ENCODE results near the gene SLC25A42.
"Not testable (repeated sequence)": the region's sequence is repeated elsewhere in the genome, so short reads cannot be mapped to it uniquely, and the experiment has no call there.

The SLC25A42 gene

GRCh38 chr19:19063183-19064097 is at the start of gene SLC25A42:
Gene SLC25A42, plus strand, starts transcription at chr19:19063994. Its CDS starts 32,131 bp downstream, at chr19:19096125.
- in situ Hi-C loops (cut with MboI; ENCODE audit: low sequenced_read_pairs): no loop called here

- in situ Hi-C loops (cut with MboI; ENCODE audit: low sequenced_read_pairs): no loop called here
These were observed 42.7 kb upstream of the SLC25A42 start for GRCh38 chr19:19021115-19021514.

GRCh38 chr19:19022380-19022961 is 41.3 kb upstream of the SLC25A42 start:
- in situ Hi-C loops (cut with MboI; ENCODE audit: low sequenced_read_pairs): no loop called here

DNA sequence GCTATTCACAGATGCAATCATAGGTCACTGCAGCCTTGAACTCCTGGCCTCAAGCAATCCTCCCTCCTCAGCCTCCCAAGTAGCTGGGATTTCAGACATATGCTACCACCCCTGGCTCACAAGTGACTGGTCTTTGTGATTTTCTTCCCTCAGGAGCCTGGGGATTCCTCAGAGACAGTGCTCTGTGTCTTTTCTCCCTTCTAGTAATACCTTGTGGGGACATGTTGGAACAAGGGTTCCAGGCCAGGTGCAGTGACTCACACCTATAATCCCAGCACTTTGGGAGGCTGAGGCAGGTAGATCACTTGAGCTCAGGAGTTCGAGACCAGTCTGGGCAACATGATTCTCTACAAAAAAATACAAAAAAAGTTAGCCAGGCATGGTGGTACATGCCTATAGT is 40.4 kb upstream of the SLC25A42 start:
- in situ Hi-C loops (cut with MboI; ENCODE audit: low sequenced_read_pairs): not testable (repeated sequence)

DNA sequence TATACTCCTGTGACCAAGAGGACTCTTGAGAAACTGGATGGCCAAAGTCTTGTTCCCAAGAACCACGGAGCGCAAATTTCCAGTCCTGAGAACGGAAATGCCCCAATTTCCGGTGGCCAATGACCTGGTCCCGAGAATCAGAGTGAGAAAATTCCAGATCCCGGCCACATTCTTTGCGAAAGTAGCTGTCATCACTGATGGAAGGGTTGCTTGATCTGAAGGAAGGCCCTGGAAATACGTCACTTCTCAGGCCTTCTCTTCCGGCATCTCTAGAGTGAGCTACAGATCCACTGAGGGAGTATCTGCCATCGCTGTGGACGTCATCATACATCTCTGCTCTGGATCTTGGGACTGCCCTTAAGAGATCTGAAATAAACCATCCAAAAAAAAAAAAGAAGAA is 37.9 kb upstream of the SLC25A42 start:
- in situ Hi-C loops (cut with MboI; ENCODE audit: low sequenced_read_pairs): no loop called here

GRCh38 chr19:19026299-19026971 is 37.4 kb upstream of the SLC25A42 start:
- in situ Hi-C loops (cut with MboI; ENCODE audit: low sequenced_read_pairs): no loop called here

GRCh38 chr19:19027228-19027627 is 36.6 kb upstream of the SLC25A42 start:
- in situ Hi-C loops (cut with MboI; ENCODE audit: low sequenced_read_pairs): no loop called here

DNA sequence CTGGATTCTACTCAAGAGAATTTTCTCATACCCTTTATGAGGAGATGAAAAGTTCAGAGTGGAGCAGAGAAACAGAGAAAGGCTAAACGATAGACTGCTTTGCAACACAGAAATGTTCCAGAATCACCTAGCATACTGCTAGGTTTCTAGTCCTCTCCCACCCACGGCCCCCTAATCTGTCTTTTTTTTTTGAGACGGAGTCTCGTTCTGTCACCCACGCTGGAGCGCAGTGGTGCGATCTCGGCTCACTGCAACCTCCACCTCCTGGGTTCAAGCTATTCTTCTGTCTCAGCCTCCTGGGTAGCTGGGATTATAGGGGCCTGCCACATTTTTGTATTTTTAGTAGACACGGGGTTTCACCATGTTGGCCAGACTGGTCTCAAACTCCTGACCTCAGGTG is 35.3 kb upstream of the SLC25A42 start:
- in situ Hi-C loops (cut with MboI; ENCODE audit: low sequenced_read_pairs): no loop called here

- in situ Hi-C loops (cut with MboI; ENCODE audit: low sequenced_read_pairs): no loop called here
These were observed 31.9 kb upstream of the SLC25A42 start for GRCh38 chr19:19031891-19032290.

- in situ Hi-C loops (cut with MboI; ENCODE audit: low sequenced_read_pairs): no loop called here
These were observed 31.2 kb upstream of the SLC25A42 start for GRCh38 chr19:19032420-19033175.

- in situ Hi-C loops (cut with MboI; ENCODE audit: low sequenced_read_pairs): no loop called here
These were observed 30.7 kb upstream of the SLC25A42 start for GRCh38 chr19:19033176-19033425.

- in situ Hi-C loops (cut with MboI; ENCODE audit: low sequenced_read_pairs): no loop called here
These were observed 30.2 kb upstream of the SLC25A42 start, which contains the start of the genes ARMC6 and SUGP2 for GRCh38 chr19:19033426-19034203. Gene ARMC6, plus strand, starts transcription at chr19:19033603. Its CDS starts 607 bp downstream, at chr19:19034210. Gene SUGP2, minus strand, starts transcription at chr19:19033517. Its CDS starts 2,446 bp downstream, at chr19:19031071.

DNA sequence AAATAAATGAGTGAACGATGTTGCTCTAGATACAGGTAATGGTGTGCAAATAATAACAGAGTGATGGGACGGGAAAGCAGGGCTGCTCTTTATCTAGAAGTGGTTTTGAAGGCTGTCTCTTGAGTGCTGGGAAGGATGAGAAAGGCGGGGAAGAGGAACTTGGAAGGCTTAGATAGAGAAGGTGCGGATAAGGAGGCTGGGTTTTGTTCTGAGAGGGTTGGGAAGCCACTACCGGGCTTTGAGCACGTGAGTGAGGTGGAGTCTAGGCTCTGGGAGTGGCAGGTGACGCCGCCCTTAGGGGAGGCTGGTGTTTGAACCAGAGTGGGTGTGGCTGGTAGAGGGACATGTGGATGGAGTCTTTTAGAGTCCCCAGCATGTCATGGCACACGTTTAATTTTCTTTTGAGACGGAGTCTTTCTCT is 29.6 kb upstream of the SLC25A42 start:
- in situ Hi-C loops (cut with MboI; ENCODE audit: low sequenced_read_pairs): no loop called here

DNA sequence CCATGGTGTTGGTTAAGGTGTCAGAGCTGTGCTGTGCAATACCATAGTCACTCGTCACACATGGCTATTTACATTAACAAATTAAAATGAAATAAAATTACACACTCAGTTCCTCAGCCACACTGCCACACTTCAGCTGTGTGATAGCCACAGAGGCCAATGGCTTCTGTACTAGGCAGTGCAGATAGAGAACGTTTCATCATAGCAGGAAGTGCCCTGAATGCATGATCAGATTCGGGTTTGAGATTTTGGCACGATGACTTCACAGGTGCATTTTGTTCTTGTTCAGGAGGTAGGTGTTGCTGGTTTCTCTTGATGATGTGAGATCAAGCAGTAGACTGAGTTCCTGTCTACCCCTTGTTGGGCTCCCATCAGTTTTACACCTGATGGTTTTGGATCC is 23.9 kb upstream of the SLC25A42 start:
- in situ Hi-C loops (cut with MboI; ENCODE audit: low sequenced_read_pairs): no loop called here

DNA sequence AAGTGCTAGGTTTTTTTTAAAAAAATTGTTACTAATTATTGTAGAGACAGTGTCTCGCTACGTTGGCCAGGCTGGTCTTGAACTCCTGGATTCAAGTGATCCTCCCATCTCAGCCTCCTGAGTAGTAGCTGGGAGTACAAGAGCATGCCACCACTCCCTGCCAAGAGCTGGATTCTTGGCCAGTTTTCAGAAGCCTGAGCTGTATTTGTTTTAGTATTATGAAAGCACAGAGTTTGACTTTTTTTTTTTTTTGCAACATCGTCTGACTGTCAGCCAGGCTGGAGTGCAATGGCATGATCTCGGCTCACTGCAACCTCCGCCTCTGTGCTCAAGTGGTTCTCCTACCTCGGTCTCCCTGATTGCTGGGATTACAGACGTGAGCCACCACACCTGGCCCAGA is 23.4 kb upstream of the SLC25A42 start:
- in situ Hi-C loops (cut with MboI; ENCODE audit: low sequenced_read_pairs): no loop called here

DNA sequence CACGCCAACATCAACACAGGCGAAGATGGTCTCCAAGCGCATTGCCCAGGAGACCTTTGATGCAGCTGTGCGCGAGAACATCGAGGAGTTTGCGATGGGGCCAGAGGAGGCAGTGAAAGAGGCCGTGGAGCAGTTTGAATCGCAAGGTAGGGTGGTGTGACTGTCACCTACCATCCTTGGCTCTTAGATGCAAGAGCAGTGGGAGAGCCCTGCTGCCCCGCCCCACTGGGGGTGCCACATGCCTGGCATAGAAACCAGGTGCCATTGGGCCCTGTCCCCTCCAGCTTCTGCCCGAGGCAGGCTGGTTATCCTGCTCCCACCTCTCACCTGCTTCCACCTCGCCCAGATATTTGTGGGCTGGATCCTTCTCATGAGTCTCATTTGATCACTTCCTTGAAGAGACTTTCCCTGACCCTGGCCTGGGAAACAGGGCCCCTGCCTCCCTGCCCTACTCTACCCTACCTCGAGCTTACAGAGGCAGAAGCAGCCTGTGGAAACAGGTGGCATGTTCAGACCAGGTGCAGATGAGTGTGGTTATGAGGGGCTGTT is 21.0 kb upstream of the SLC25A42 start:
- in situ Hi-C loops (cut with MboI; ENCODE audit: low sequenced_read_pairs): no loop called here

DNA sequence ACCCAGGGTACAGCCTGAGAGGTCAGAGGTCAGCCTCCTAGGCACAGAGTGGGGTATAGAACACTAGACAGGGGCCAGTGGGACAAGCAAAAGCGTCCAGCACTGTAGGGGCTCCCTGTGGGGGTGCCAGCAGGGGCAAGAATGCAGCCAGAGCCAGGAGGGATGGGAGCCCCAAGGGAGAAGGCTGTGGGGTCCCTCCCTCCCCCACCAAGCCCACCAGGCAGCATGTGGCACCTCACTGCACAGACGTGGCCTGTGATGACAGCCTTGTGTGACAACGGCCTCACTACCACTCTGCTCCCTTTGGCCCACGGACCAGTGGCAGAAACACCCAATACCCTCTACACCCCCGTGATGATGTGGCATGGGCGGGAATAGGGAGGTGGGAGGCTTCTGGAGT is 20.3 kb upstream of the SLC25A42 start:
- in situ Hi-C loops (cut with MboI; ENCODE audit: low sequenced_read_pairs): no loop called here

- in situ Hi-C loops (cut with MboI; ENCODE audit: low sequenced_read_pairs): no loop called here
These were observed 19.9 kb upstream of the SLC25A42 start for GRCh38 chr19:19043881-19044280.

- in situ Hi-C loops (cut with MboI; ENCODE audit: low sequenced_read_pairs): no loop called here
These were observed 14.4 kb upstream of the SLC25A42 start for GRCh38 chr19:19049406-19049805.

DNA sequence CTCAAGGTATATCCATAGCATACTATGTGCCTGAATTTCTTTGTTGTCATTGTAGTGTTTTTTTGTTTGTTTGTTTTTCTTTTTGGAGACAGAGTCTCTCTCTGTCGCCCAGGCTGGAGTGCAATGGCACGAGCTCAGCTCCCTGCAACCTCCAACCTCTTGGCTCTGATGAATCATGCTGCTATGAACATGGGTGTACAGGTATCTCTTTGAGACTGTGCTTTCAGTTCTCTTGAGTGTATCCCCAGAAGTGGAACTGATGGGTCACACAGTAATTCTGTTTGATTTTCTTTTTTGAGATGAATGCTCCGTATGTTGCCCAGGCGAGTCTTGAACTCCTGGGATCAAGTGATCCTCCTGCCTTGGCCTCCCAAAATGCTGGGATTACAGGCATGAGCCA is 13.7 kb upstream of the SLC25A42 start:
- in situ Hi-C loops (cut with MboI; ENCODE audit: low sequenced_read_pairs): loop anchor here (10.0 kb wide), 1 partner anchor 305 kb away; no protein-coding TSS in a partner anchor

Measured in HL-60/S4 (cell line).